HepG2 (cell line): ENCODE measurements around the gene PLD2. TPM values are rescaled to one million over a fixed set of nuclear protein-coding genes. Genes with fewer than 3 reads are reported as not detected.

Experiments
- ATAC-seq: fragments of 200-7000 bp; cut with Tn5 transposase; 3 replicates; pipeline ENCODE4 v1.9.1; 2020; ENCODE audit warnings: mild to moderate bottlenecking, moderate library complexity
- BruUV-seq: library from RNA; stranded (reverse); fragments of 400-500 nt; replicated peaks from 2 replicates; lab custom pipeline; 2021; lab: Mats Ljungman, UMichigan
- CTCF ChIA-PET: fragments of 300-600 bp; formaldehyde crosslinking; extraction: SDS; loops from one replicate; lab custom pipeline; 2021; ENCODE audit warnings: low total read pairs, inconsistent platforms, low intra/inter-chr PET ratio; lab: Yijun Ruan, JAX
- POLR2A ChIA-PET: fragments of 350-600 bp; sonication (Branson Sonifier 250); formaldehyde crosslinking; loops from one replicate; lab custom pipeline; 2020; ENCODE audit warnings: antibody characterized with exemption, inconsistent platforms; lab: Yijun Ruan, JAX
- DNase-seq: peaks from one replicate; pipeline ENCODE4 v3.0.0-alpha.2; 2015; ENCODE audit warnings: low spot score
- FAIRE-seq: peaks from 3 replicates; lab custom pipeline; 2011; peaks lifted over from hg19 to GRCh38; lab: Jason Lieb, UNC
- H2AFZ ChIP-seq: one replicate; pipeline ENCODE4 v1.6.1; 2011; ENCODE audit warnings: low read length, inconsistent platforms
- H3K27ac ChIP-seq: fragments of 300-600 bp; 3 replicates; pipeline ENCODE4 v1.8.0; 2011; ENCODE audit warnings: mixed run types, mild to moderate bottlenecking, mixed read lengths, low read length, inconsistent platforms; ENCODE audit not compliant: insufficient read depth; ENCODE audit errors: extremely low read length
- H3K27me3 ChIP-seq, 2 experiments: fragments of 200-600 bp in 1 of 2; 2 replicates in 1 of 2; 3 replicates in 1 of 2; pipeline versions ENCODE4 v1.6.0 to v1.8.0; 2011; ENCODE audit warnings: low read length in 2 of 2, mild to moderate bottlenecking in 2 of 2, moderate library complexity in 2 of 2, inconsistent platforms in 1 of 2; ENCODE audit not compliant: insufficient read depth in 2 of 2, control insufficient read depth in 1 of 2
- H3K36me3 ChIP-seq, 2 experiments: fragments of 200-600 bp in 1 of 2; replicated peaks in 1 of 2; 2 replicates in 1 of 2; 3 replicates in 1 of 2; pipeline versions ENCODE4 v1.5.1 to v1.8.0; 2011; ENCODE audit warnings: low read length in 2 of 2, inconsistent platforms in 1 of 2; ENCODE audit not compliant: insufficient read depth in 2 of 2, control insufficient read depth in 1 of 2
- H3K4me1 ChIP-seq: 2 replicates; pipeline ENCODE4 v1.5.1; 2012; ENCODE audit warnings: low read length, inconsistent platforms; ENCODE audit not compliant: insufficient read depth
- H3K4me2 ChIP-seq: 2 replicates; pipeline ENCODE4 v1.6.0; 2011; ENCODE audit warnings: low read depth, low read length, inconsistent platforms
- H3K4me3 ChIP-seq, 3 experiments: fragments of 200-600 bp in 1 of 3; sonication (generic), shearing (Covaris generic) in 1 of 3; replicated peaks in 1 of 3; 2 replicates each; pipeline ENCODE4 v1.5.1; 2011 to 2016; ENCODE audit warnings: low read length in 3 of 3, inconsistent platforms in 2 of 3, low read depth in 2 of 3, mild to moderate bottlenecking in 2 of 3, control low read depth in 1 of 3, mixed read lengths in 1 of 3; ENCODE audit not compliant: insufficient read depth in 1 of 3
- H3K79me2 ChIP-seq: one replicate; pipeline ENCODE4 v1.6.1; 2011; ENCODE audit warnings: low read length, inconsistent platforms; ENCODE audit not compliant: insufficient read depth
- H3K9ac ChIP-seq: 2 replicates; pipeline ENCODE4 v1.6.0; 2011; ENCODE audit warnings: mild to moderate bottlenecking, low read depth, low read length, inconsistent platforms; ENCODE audit not compliant: insufficient read depth
- H3K9me3 ChIP-seq: 2 replicates; pipeline ENCODE4 v1.5.1; 2012; ENCODE audit warnings: mild to moderate bottlenecking, low read length
- H4K20me1 ChIP-seq: 2 replicates; pipeline ENCODE4 v1.6.0; 2011; ENCODE audit warnings: inconsistent platforms, mild to moderate bottlenecking, low read length, moderate library complexity; ENCODE audit not compliant: insufficient read depth
- BRCA1 ChIP-seq: sonication (generic); formaldehyde crosslinking; IDR thresholded peaks from 2 replicates; pipeline ENCODE4 v1.4.0; 2020; ENCODE audit warnings: missing genetic modification reagents
- FOXO4 ChIP-seq: sonication (generic); formaldehyde crosslinking; conservative IDR thresholded peaks from 2 replicates; pipeline ENCODE4 v1.8.1; 2023; ENCODE audit warnings: missing genetic modification reagents
- IRX3 ChIP-seq: sonication (generic); formaldehyde crosslinking; IDR thresholded peaks from 2 replicates; pipeline ENCODE4 v1.8.1; 2023; ENCODE audit warnings: mild to moderate bottlenecking, low read depth, missing genetic modification reagents, borderline replicate concordance
- MEIS1 ChIP-seq: sonication (generic); formaldehyde crosslinking; IDR thresholded peaks from 2 replicates; pipeline ENCODE4 v1.9.0; 2021; ENCODE audit warnings: mild to moderate bottlenecking, missing genetic modification reagents, moderate library complexity, borderline replicate concordance
- NFKBIZ ChIP-seq: IDR thresholded peaks from 2 replicates; pipeline ENCODE4 v1.6.1; 2018; ENCODE audit warnings: missing genetic modification reagents, missing compliant biosample characterization
- PHF20 ChIP-seq: sonication (generic); formaldehyde crosslinking; IDR thresholded peaks from 2 replicates; pipeline ENCODE4 v1.5.0; 2020; ENCODE audit warnings: mild to moderate bottlenecking, missing genetic modification reagents
- POLR2A ChIP-seq, 2 experiments: IDR thresholded peaks; 2 replicates each; pipeline ENCODE4 v1.6.1; 2011; ENCODE audit warnings: low read depth in 2 of 2, low read length in 2 of 2, mild to moderate bottlenecking in 1 of 2, moderate library complexity in 1 of 2; ENCODE audit not compliant: insufficient read depth in 1 of 2
- REXO4 ChIP-seq: sonication (generic); formaldehyde crosslinking; IDR thresholded peaks from 2 replicates; pipeline ENCODE4 v1.8.0; 2022; ENCODE audit warnings: missing genetic modification reagents, mild to moderate bottlenecking, borderline replicate concordance
- SMYD3 ChIP-seq: sonication (generic); formaldehyde crosslinking; IDR thresholded peaks from 2 replicates; pipeline ENCODE4 v1.8.1; 2023; ENCODE audit warnings: mild to moderate bottlenecking, missing genetic modification reagents
- SP5 ChIP-seq: IDR thresholded peaks from 2 replicates; pipeline ENCODE4 v1.6.1; 2016; ENCODE audit warnings: low read depth, borderline replicate concordance
- TARDBP ChIP-seq: sonication (generic); formaldehyde crosslinking; IDR thresholded peaks from 2 replicates; pipeline ENCODE4 v1.8.0; 2022; ENCODE audit warnings: mild to moderate bottlenecking, missing genetic modification reagents
- TGIF2 ChIP-seq: IDR thresholded peaks from 2 replicates; pipeline ENCODE4 v1.6.1; 2016; ENCODE audit warnings: control low read depth, missing compliant biosample characterization
- ZBTB42 ChIP-seq: sonication (generic); formaldehyde crosslinking; IDR thresholded peaks from 2 replicates; pipeline ENCODE4 v1.5.0; 2020; ENCODE audit warnings: mild to moderate bottlenecking, missing genetic modification reagents
- ZNF264 ChIP-seq: sonication (generic); formaldehyde crosslinking; IDR thresholded peaks from 2 replicates; pipeline ENCODE4 v1.4.0; 2020; ENCODE audit warnings: missing genetic modification reagents
- ZNF275 ChIP-seq: sonication (generic); formaldehyde crosslinking; IDR thresholded peaks from 2 replicates; pipeline ENCODE4 v1.8.0; 2022; ENCODE audit warnings: missing genetic modification reagents, mild to moderate bottlenecking, inconsistent platforms, borderline replicate concordance
- ZNF563 ChIP-seq: sonication (generic); formaldehyde crosslinking; IDR thresholded peaks from 2 replicates; pipeline ENCODE4 v1.8.0; 2022; ENCODE audit warnings: mild to moderate bottlenecking, moderate library complexity, missing genetic modification reagents
- ZNF704 ChIP-seq: sonication (generic); formaldehyde crosslinking; IDR thresholded peaks from 2 replicates; pipeline ENCODE4 v1.8.1; 2023; ENCODE audit warnings: mild to moderate bottlenecking, inconsistent platforms, moderate library complexity, missing genetic modification reagents, borderline replicate concordance
- ZNF781 ChIP-seq: sonication (generic); formaldehyde crosslinking; IDR thresholded peaks from 2 replicates; pipeline ENCODE4 v1.5.1; 2020; ENCODE audit warnings: borderline replicate concordance, mild to moderate bottlenecking, missing genetic modification reagents; ENCODE audit errors: not compliant biosample characterization
- WGBS: methylation state at CpG from one replicate; pipeline ENCODE4 v1.1.6; 2017; ENCODE audit warnings: low lambda C conversion rate; 5-methylcytosine and 5-hydroxymethylcytosine counted together
- in situ Hi-C: cut with HindIII; loops from 2 replicates; pipeline ENCODE4 v1.10.0; 2017; ENCODE audit warnings: low pct_unique_long_range_greater_than_20kb; ENCODE audit not compliant: extremely low pct_ligation_motif_present
- intact Hi-C: fragments of 100-400 bp; cut with micrococcal nuclease; formaldehyde crosslinking; loops from one replicate; pipeline ENCODE4 v1.10.0; 2022; ENCODE audit not compliant: unreplicated experiment
- polyA plus RNA-seq, 8 experiments: library from polyadenylated mRNA; depleted of rRNA in 3 of 8; stranded (reverse) in 7 of 8; unstranded in 1 of 8; fragments of >200 nt; fragmentation: Illumina TruSeq in 4 of 8; extraction: Trizol in 4 of 8; gene quantifications; 2 replicates each; pipeline versions ENCODE4 v1.2.1 to v1.2.3, GENCODE V29; 2011 to 2016; ENCODE audit warnings: low read depth in 4 of 8, missing spikeins in 1 of 8, mixed read lengths in 1 of 8; ENCODE audit not compliant: insufficient read depth in 1 of 8
- total RNA-seq, 5 experiments: library from RNA; depleted of rRNA; stranded (reverse); fragments of >200 nt; fragmentation: Illumina TruSeq; extraction: Trizol; gene quantifications; 2 replicates each; pipeline ENCODE4 v1.2.3, GENCODE V29; 2016; ENCODE audit warnings: low read depth in 1 of 5

PLD2 gene
- total and polyA plus RNA-seq, 2 of the 13 experiments (the other 11 are each of a cell fraction or from before 2014, with no cell fraction given) = 13.4 to 29.7 TPM

- TF ChIP-seq BRCA1 (CRISPR knock-in tag) = peak; percentile 95
- peak; percentile 98 for TF ChIP-seq ZNF264 (CRISPR knock-in tag)
- no peak for TF ChIP-seq PHF20
- TF ChIP-seq, all 625 proteins: peak for 319
These were observed 35.3 kb upstream of the PLD2 start, which contains the start of gene TM4SF5 (continued) for GRCh38 chr17:4771519-4772234.

GRCh38 chr17:4772235-4772613 lies 34.7 kb upstream of the PLD2 start:
- BruUV-seq = TSS peak; percentile 88
- Histone ChIP-seq H4K20me1 (no peaks in the 10 kb centered on the region; the same call in 1 of the 2 replicates), H3K4me1 (peaks cover 83% of the 10 kb centered on the region), H3K9me3 (no peaks in the 10 kb centered on the region), H2AFZ (no peak overlapping the region), H3K27ac (peak overlapping the region; percentile 76), H3K36me3 (no peaks in the 10 kb centered on the region; a peak in 1 of 5 replicates), H3K27me3 (no peaks in the 10 kb centered on the region; a peak in 1 of 5 replicates), H3K9ac (peak overlapping the region; percentile 81), H3K79me2 (peaks cover 27% of the 10 kb centered on the region), H3K4me3 (peak overlapping the region; percentile 65 to 83 (median 75)), H3K4me2 (peak overlapping the region; percentile 88)
- in situ Hi-C loops (no loop called here), intact Hi-C loops (loop anchor here (5.0 kb wide), 1 partner anchor 40 kb away; the partner anchor contains the start of gene MED11)
- CTCF ChIA-PET = no interaction called here
- peak; percentile 55 for ATAC-seq
- 23% methylated on average over 7 of the region's 10 CpGs for WGBS
- no peak for FAIRE-seq
- POLR2A ChIA-PET = interaction anchor here (1.0 to 13.3 kb wide), 18 partner anchors 8 to 168 kb away, joined by 3 to 317 read pairs (median 9); partner anchors contain the start of genes ARRB2, CXCL16, GLTPD2 and MED11
- DNase-seq = no peak
- TF ChIP-seq IRX3 (CRISPR knock-in tag) (0 out of 2 replicates have a peak, but pooled peaks have one; percentile 18), TGIF2 (CRISPR knock-in tag) (peak; percentile 95; the same call in 1 of the 2 replicates), POLR2A (IDR thresholded peaks at IDR 0.05; ENCODE audit: insufficient read depth in 1 of 2, low read depth in 2 of 2, low read length in 2 of 2) (0 out of 4 replicates have a peak, but pooled peaks of 1 of the 2 experiments have one; percentile 26), SP5 (CRISPR knock-in tag) (0 out of 2 replicates have a peak, but pooled peaks have one; percentile 11), SMYD3 (0 out of 2 replicates have a peak, but pooled peaks have one; percentile 13), FOXO4 (CRISPR knock-in tag) (no peak), TARDBP (CRISPR knock-in tag) (no peak), ZNF275 (CRISPR knock-in tag) (0 out of 2 replicates have a peak, but pooled peaks have one; percentile 1), ZBTB42 (CRISPR knock-in tag) (0 out of 2 replicates have a peak, but pooled peaks have one; percentile 25), ZNF781 (CRISPR knock-in tag) (no peak), MEIS1 (0 out of 2 replicates have a peak, but pooled peaks have one; percentile 13), NFKBIZ (CRISPR knock-in tag) (0 out of 2 replicates have a peak, but pooled peaks have one; percentile 0), REXO4 (CRISPR knock-in tag) (no peak), ZNF704 (CRISPR knock-in tag) (0 out of 2 replicates have a peak, but pooled peaks have one; percentile 15), ZNF563 (CRISPR knock-in tag) (peak; percentile 21; the same call in 1 of the 2 replicates)
